GM12872 (cell line): ENCODE data around the gene WDR64.
A peak's percentile ranks its signal among the peaks of the same experiment; 100 is the strongest.

Experiments
- TF ChIP-seq, protein P1 (sequence below): IDR thresholded peaks from 3 replicates; pipeline ENCODE4 v1.5.1; 2011; ENCODE audit warnings: low read depth, mild to moderate bottlenecking, low read length, moderate library complexity; ENCODE audit not compliant: insufficient read depth

WDR64 gene

DNA sequence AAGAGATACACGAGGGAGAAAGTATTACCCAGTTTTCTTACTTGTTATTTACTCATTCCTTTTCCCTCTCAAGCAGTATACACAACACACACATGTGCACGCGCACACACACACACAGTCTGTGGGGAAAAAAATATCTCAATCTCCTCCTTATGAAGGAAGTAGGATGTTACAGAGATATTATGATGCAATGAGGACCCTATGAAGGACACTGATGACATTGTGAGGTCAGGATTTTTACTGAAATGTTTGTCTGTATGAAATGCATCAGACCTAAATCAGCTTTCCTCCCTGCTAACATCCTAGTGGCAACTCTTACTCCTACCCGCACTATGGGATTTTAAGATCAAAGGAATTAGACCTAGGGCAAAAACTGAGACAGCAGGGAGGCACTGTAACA is at the start of gene WDR64:
TSS of gene WDR64 (plus strand) at position 270 of the 400 bp plus-strand sequence. CDS start 204 bp downstream, outside the sequence.
- TF ChIP-seq, protein P1, sequence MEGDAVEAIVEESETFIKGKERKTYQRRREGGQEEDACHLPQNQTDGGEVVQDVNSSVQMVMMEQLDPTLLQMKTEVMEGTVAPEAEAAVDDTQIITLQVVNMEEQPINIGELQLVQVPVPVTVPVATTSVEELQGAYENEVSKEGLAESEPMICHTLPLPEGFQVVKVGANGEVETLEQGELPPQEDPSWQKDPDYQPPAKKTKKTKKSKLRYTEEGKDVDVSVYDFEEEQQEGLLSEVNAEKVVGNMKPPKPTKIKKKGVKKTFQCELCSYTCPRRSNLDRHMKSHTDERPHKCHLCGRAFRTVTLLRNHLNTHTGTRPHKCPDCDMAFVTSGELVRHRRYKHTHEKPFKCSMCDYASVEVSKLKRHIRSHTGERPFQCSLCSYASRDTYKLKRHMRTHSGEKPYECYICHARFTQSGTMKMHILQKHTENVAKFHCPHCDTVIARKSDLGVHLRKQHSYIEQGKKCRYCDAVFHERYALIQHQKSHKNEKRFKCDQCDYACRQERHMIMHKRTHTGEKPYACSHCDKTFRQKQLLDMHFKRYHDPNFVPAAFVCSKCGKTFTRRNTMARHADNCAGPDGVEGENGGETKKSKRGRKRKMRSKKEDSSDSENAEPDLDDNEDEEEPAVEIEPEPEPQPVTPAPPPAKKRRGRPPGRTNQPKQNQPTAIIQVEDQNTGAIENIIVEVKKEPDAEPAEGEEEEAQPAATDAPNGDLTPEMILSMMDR, result no peak

- TF ChIP-seq, protein P1, result no peak
Measured at GRCh38 chr1:241603731-241604245, 48.3 kb upstream of the WDR64 start.

- TF ChIP-seq, protein P1, result peak; percentile 34; the same call in 1 of the 3 replicates
Measured at GRCh38 chr1:241605146-241605805, 46.8 kb upstream of the WDR64 start.

DNA sequence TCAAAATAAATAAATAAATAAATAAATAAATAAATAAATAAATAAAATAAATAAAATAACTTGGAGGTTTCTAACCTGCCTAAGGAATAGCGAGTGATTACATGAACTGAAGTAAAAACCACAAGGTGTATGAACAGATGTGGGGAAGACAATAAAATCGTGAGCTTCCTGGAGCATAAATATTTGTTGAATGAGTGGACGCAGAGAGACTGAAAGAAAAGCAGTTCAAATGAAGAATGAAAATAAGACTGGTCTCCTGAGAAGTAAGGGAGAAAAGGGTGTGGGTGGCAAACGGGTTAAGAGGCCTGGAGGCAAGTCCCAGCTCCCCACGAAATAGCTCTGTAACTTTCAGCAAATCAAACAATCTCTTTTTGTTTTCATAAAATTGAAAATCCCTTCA is 45.5 kb upstream of the WDR64 start:
- TF ChIP-seq, protein P1, result no peak

- TF ChIP-seq, protein P1, result no peak
Measured at GRCh38 chr1:241607497-241607896, 44.6 kb upstream of the WDR64 start.

DNA sequence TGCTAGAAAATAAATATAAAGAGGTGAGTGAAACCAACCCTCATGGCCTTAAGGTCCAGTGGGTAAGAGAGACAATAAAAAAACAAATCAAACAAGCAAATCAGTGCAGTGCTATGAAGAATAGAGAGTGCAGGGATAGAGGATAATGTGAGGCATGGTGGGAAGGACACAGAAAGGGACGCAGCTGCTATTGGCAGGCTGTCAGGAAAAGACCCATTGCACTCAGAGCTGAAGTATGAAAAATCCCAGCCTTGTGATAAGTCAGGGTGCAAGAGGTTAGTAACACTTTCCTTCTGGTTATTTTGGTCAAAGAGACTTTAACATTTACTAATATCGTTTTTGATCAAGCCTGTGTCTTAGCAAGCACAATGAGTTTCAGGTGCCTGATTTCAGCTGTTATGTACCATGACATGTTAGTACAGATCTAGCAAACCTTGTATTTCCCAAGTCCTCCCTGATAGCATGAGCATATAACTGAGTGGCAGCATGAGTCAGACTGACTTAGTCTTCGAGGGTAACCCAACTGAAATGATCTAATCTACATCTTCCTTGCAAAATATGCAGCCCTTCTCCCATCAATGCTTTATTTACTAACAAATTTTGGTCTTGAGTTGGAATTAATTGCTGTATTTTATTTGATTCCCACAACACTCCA is 43.6 kb upstream of the WDR64 start:
- TF ChIP-seq, protein P1, result no peak

GRCh38 chr1:241610056-241610815 is 41.8 kb upstream of the WDR64 start:
- TF ChIP-seq, protein P1, result no peak
